HG02588 (cell line): Measurements from ENCODE around the gene DLG2.

ENCODE experiments used
- ATAC-seq: cut with Tn5 transposase; IDR thresholded peaks from one replicate; pipeline ENCODE4 v1.9.1; 2021; ENCODE audit warnings: mild to moderate bottlenecking, moderate library complexity; ENCODE audit not compliant: unreplicated experiment

The DLG2 gene

GRCh38 chr11:84188521-84188920 lies 1438.6 kb downstream of the DLG2 start:
- no peak for ATAC-seq

DNA sequence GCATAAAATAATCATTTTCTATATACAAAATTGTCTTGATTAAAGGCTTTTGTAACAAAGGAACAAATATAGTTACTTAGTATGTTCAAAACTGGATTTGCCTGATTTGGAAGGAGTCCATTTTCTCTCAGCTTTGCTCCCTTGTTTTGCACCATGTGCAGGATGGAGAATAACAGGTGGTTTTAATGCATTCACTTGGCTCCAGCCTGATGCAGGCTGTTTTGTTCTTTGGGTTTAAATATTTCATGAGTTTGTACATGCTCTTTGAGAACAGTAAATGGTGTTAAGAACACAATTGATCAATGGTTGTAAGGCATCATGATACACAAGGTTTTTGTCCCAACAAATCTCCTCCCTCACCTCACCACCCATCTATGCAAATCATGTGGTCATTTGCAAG lies 1454.1 kb downstream of the DLG2 start:
- no peak for ATAC-seq

GRCh38 chr11:84165139-84165538 lies 1462.0 kb downstream of the DLG2 start:
- ATAC-seq, result no peak

DNA sequence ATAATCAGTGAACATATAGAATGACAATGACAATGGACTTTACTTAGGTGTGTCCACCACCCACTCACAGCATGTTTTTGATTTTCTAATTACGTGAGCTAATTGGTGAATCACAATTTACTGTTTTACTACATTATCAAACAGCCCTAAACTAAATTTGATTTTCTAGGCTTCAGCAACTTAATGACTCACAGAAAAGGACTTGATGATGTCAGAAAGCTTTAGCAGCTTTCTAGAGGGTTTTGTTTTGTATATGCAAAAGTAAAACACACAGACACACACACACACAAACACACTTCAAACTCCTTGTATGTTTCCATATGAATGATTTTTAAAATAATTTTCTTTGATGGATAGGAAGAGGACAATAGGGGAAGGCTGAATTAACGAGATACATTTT lies 1462.4 kb downstream of the DLG2 start:
- no peak for ATAC-seq

- no peak for ATAC-seq
Measured at GRCh38 chr11:84163116-84163515, 1464.0 kb downstream of the DLG2 start.

GRCh38 chr11:84157639-84158038 lies 1469.5 kb downstream of the DLG2 start:
- no peak for ATAC-seq

DNA sequence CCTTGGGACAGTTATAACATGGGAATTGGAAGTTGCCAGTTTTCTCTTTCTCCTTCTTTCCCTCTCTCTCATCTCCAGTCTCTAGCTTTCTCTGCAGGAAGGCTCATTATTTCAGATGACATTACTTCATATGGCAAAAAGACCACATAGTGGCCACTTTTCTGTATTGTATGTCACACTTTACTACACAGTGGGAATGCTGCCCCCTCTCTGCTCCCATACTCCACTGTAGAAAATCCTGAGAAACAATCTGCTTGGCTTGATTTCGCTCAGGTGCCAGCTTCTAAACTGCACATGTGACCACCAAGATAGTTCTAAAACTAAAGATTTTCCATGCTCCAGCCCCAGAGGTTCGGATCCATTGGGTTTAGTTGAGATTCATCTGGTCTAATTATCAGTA lies 1480.3 kb downstream of the DLG2 start:
- ATAC-seq, result no peak

GRCh38 chr11:84145616-84146185 lies 1481.4 kb downstream of the DLG2 start:
- no peak for ATAC-seq

DNA sequence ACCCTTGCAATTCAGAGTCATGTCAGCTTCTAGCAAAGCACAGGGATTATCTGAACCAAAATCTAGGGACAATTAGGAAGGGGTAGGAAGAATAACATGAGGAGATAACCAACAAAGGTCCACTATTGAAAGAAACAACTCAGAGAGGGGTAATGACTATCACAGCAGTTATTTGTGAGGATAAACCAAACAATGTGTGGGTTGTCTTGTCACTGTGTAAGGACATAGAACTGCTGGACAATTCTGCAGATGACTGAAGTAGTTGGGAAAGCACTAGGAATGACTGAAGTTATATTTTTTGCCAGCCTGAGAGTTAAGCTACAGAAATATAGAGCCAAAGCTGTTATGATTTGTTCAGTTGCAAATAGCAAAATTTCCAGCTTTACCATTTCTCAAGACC lies 1482.6 kb downstream of the DLG2 start:
- ATAC-seq, result no peak

- ATAC-seq, result no peak
Measured at GRCh38 chr11:84142411-84142810, 1484.7 kb downstream of the DLG2 start.

GRCh38 chr11:84140386-84141169 lies 1486.6 kb downstream of the DLG2 start:
- no peak for ATAC-seq

- no peak for ATAC-seq
Measured at GRCh38 chr11:84137960-84138359, 1489.2 kb downstream of the DLG2 start.

GRCh38 chr11:84137505-84137904 lies 1489.6 kb downstream of the DLG2 start:
- no peak for ATAC-seq

DNA sequence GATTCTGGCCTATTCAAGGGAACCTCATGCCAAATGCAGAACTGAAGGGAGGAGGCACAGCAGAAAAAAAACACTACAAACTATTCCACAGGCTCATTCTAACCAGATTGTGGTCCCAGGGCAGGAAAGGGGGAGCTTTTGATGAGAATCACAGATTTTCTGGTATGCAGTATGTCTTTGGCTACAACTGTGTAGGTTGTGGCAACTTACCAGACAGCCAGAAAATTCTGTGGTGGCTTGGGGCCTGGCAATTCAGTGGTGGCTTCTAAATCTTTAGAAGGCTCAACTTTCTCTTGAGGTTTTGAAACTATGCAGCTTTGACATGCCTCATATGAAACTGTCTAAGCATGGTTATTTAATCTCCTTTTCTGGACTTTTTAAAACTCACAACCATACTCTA lies 1490.2 kb downstream of the DLG2 start:
- no peak for ATAC-seq

DNA sequence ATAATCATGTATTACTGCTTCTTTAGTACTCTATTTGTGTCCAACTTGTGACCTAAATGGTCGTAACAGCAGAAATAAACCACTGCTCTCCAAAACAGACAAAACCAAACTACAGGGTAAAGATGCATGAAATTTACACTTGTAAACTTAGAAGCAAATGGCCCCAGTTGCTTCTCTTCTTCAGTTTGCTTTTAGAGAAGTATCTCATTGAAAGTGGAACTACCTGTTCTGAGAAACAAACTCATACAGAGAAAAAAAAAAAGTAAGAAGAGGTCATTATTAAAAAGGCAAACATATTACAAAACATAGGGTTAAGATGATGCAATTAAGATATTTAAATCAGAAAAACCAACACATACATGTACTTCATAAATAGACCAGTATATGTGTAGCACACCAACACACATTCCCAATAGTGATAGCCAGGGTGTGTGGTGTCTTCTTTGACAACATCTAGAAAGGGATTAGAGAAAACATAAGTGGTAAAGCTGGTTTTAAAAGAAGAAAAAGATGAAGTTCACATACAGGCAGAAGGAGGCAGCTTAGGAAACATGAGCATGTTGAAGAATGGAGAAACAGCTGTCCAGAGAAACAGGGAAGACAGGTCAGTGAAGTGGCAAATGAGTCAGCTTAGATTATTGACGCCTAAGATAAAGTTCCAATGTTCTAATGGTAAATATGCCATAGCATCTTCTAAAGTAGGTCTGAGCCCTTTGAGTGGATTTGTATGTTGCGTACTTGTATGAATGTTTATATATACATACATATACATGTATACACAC lies 1496.3 kb downstream of the DLG2 start:
- ATAC-seq, result no peak

DNA sequence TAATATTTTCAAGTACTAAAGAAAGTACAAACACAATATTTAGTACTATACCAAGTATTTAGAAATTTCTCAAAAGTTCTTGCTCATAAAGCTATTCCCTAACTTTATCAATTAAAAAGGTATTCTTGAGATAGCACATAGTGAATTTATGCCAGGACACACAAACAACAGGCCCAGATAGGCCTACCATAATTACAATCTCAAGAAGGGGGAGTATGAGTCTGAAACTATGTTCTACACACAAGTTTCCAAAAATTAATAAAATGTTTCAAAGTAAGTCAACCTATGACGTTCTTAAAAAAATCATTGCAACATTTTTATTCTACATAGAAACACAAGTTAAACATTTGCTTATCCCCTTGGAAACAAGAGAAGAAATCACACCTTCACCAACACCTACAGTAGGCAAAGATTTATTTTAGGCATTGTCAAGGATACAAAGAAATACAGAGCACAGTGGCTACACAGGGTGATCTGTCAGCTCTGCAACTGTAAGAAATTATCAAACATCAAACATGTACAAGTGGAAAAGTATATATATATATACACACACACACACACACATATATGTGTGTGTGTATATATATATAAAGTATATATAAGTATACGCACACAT lies 1497.1 kb downstream of the DLG2 start:
- ATAC-seq, result no peak

- no peak for ATAC-seq
Measured at GRCh38 chr11:84128840-84129239, 1498.3 kb downstream of the DLG2 start.

GRCh38 chr11:84117394-84117793 lies 1509.8 kb downstream of the DLG2 start:
- ATAC-seq, result no peak

DNA sequence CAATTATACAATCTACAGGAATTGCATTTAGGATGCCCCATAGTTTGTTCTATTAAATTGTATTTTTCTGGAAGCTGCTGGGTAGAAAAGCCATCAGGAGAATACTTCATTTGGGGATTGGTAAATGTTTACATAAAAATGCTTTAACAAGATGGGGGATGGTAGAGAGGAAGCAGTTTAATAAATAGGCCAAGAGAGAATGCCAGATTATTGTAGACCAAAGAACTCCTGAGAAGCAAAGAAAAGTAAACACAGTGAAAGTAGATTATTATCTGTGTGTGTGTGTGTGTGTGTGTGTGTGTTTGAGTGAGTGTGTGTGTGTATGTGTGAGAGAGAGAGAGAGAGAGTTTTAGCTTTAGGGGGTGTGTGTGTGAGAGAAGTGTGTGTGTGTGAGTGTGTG lies 1520.6 kb downstream of the DLG2 start:
- no peak for ATAC-seq

- ATAC-seq, result no peak
Measured at GRCh38 chr11:84105148-84105547, 1522.0 kb downstream of the DLG2 start.

DNA sequence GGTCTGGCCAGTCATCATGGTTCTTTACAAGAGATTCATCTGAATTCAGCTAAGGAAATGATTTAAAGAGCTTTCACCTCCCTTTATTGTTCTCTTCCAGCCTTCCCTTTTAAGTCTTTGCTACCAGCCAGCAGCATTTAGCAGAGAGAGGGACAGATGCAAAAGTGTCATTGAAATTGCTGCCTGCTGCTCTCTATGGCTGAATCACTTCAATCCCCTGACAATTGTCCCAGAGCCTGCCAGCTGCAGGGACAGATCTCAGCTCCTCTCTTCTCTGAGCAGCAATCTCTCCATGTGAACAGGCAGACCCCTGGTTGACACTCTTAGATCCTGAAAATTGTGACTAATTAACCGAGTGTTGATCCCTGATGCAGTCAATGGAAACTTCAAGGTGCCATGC lies 1524.0 kb downstream of the DLG2 start:
- ATAC-seq, result no peak

DNA sequence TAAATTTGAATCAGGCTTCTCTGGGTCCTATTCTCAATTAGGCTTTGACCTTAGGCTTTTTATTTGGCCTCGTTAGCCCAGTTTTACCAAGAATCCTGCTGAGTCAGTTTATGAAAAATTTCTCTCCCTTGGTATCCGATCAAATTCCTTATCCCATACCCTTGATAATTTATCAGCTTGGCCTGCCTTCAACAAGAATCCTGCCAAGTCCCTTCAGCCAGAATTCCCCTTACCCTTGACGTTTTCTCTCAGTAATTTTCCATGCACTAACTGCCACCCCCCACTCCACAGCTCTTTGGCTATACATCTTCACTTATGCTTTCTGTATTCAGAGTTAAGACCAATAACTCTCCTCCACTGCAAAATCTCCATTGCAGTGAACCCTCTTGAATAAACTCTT lies 1530.0 kb downstream of the DLG2 start:
- no peak for ATAC-seq
